NOMO-1 (cell line): ENCODE data around the gene KDM6A.
"Not testable (repeated sequence)": the region's sequence is repeated elsewhere in the genome, so short reads cannot be mapped to it uniquely, and the experiment has no call there.

Source experiments
- DNase-seq, 2 experiments: peaks; one replicate each; lab custom pipeline; 2025; ENCODE audit not compliant: unreplicated experiment in 2 of 2; lab: John Stamatoyannopoulos, UW

KDM6A gene

GRCh38 chrX:45068569-45068968 is 195.6 kb downstream of the KDM6A start:
- no peak for DNase-seq

DNA sequence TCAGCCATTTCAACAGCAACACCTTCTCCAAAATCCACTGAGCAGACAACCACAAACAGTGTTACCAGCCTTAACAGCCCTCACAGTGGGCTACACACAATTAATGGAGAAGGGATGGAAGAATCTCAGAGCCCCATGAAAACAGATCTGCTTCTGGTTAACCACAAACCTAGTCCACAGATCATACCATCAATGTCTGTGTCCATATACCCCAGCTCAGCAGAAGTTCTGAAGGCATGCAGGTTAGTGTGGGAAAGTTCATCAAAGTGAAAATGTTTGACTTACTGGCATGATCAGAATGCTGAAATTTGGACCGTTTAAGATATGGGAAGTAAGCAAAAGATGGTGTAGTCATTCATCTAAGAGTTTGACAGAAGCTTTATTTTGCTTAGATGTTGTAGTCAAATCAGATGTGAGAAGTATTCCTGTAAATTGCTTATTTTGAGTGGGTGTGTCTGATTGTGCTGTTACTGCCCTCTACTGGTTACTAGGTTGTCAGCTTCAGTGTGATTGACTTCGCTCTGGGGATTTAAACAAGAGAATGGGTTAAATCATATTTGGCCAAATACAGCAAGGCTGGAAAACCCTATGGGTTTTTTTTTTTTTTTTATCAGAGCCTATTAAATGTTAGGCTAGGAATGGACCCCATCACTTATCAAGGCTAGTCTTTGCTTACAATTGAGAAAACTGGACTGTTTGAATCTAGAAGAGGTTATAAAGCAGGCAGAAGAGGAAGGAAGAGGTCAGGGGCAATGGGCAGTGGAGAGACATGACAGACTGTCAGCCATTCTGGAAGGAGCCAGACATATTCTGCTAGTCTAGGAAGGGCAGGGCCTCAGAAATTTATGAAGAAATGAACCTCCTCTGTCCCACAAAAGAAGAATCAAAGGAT is 197.4 kb downstream of the KDM6A start:
- peak in 1 of 2 experiments; percentile 49 for DNase-seq

- DNase-seq, result not testable (repeated sequence)
Measured at GRCh38 chrX:45073011-45073410, 200.0 kb downstream of the KDM6A start.

GRCh38 chrX:45077748-45078424 is 204.9 kb downstream of the KDM6A start:
- peak in 1 of 2 experiments; percentile 9 for DNase-seq

DNA sequence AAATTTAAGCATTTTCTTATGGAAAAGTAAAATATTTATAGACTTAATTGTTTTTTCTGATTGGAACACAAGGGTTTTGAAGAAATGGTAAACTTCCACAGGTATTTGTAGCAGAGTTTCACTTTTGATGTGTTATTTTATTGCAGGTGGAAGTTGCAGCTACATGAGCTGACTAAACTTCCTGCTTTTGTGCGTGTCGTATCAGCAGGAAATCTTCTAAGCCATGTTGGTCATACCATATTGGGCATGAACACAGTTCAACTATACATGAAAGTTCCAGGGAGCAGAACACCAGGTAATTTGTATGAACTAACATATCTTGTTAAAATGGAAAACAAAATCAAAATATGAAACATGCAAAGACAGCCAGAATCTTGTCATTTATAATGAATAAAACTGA is 210.3 kb downstream of the KDM6A start:
- peak in 1 of 2 experiments; percentile 11 for DNase-seq

DNA sequence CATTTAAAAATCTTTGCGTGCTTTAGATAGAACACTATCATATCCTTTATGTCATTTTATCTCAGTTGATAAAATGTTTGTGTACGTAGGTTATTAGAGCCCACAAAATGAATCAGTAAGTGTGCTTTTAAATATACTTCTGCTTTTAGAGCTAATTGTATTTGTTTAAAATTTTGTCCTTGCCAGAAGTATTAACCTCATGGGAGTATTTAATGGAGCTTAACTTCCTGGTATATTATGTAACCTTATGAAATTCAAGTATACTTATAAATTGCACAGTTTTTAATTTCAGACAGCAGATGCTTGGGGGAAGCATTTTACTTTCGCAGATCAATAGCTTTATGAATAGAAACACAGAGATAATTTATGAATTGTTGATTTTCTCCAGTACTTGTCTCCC is 237.5 kb downstream of the KDM6A start:
- no peak for DNase-seq

DNA sequence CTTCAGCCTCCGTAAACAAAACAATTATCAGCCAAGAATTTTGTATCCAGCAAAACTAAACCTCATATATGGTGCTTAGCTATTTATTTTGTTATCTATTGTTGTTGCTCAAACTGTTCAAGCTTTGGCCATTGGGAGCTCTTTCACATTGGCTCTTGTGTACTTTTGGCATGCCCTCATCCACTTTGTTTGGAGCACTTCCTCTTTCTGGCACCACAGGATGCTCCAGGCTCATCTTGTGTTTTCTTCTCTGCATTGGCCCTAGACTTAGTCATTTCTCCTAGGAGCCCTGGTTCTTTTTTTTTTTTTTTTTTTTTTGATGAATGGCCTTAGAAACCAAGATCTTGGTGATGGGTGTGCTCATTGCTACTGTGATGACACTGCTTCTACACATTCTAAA is 253.2 kb downstream of the KDM6A start:
- DNase-seq, result peak in 1 of 2 experiments; percentile 13

DNA sequence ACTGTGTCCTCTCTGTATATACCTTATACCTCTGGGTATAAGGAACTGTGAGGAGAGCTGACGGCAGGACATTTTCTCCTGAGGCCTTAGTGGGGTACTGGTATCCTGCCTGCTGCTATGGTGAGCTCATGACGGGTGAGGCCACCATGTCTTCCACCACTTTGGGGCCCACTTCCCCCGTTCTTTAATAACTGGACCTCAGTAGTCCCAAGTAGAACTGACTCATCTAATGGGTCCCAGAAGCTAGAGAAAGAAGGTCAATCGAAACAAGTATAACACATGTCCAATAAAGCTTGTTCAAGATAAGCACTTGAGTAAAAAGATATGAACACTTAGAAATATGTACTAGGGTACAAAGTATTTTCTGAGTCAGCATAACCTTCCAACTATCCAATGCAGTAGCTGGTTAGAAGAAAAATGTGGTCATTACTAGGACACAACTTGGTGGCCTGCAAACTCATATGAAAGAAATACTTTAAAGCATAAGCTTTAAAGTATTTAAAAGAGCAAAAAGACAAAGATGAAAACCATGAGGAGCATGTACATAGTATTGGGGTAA is 256.0 kb downstream of the KDM6A start:
- no peak for DNase-seq

DNA sequence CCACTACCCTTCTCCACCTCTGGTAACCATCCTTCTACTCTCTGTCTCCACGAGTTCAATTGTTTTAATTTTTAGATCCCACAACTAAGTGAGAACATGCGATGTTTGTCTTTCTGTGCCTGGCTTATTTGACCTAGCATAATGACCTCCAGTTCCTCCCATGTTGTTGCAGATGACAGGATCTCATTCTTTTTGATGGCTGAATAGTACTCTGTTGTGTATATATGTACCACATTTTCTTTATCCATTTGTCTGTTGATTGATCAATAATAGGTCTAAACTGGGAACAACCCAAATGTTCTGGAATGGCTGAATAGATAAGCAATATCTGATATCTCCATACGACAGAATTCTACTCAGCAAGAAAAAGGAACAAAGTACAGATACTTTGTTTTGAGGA is 260.5 kb downstream of the KDM6A start:
- DNase-seq, result no peak

- DNase-seq, result no peak
Measured at GRCh38 chrX:45134315-45134731, 261.3 kb downstream of the KDM6A start.

DNA sequence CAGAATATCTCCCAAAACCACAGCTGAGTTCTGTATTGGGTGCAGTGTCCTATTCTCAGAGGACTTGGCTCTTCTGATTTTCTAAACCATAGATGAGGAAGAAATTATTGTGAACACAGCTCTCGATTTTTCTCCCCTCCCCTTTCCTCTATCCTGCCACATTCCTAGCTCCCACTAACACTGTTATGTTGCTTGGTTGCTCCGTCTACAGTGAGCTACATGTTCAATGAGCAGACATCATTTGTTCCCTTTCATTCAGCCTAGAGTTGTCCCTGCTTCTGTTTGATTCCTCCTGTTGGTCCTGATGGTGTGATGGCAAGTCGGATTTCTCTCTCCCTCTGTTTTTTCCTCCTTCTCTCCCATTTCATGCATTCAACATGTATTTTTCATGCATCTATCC is 261.8 kb downstream of the KDM6A start:
- DNase-seq, result no peak

- DNase-seq, result peak in 1 of 2 experiments; percentile 51
Measured at GRCh38 chrX:45135391-45136075, 262.5 kb downstream of the KDM6A start.

- DNase-seq, result peak in 1 of 2 experiments; percentile 70
Measured at GRCh38 chrX:45137531-45137930, 264.5 kb downstream of the KDM6A start.

DNA sequence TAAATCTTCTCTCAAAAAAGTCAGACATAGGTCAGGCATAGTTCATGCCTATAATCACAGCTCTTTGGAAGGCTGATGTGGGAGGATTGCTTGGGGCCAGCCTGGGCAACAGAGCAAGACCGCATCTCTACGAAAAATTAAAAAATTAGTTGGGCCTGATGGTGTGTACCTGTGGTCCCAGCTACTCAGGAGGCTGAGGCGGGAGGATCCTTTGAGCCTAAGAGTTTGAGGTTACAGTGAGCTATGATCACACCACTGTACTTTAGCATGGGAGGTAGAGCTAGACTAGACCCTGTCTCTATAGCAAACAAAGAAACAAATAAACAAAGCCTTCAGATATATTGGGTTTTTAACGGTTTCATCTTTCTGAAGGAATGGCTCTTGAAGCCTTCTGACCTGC is 265.5 kb downstream of the KDM6A start:
- no peak for DNase-seq

- no peak for DNase-seq
Measured at GRCh38 chrX:45140812-45141211, 267.8 kb downstream of the KDM6A start.

GRCh38 chrX:45142185-45142584 is 269.2 kb downstream of the KDM6A start:
- DNase-seq, result no peak

- no peak for DNase-seq
Measured at GRCh38 chrX:45143455-45143854, 270.5 kb downstream of the KDM6A start.

DNA sequence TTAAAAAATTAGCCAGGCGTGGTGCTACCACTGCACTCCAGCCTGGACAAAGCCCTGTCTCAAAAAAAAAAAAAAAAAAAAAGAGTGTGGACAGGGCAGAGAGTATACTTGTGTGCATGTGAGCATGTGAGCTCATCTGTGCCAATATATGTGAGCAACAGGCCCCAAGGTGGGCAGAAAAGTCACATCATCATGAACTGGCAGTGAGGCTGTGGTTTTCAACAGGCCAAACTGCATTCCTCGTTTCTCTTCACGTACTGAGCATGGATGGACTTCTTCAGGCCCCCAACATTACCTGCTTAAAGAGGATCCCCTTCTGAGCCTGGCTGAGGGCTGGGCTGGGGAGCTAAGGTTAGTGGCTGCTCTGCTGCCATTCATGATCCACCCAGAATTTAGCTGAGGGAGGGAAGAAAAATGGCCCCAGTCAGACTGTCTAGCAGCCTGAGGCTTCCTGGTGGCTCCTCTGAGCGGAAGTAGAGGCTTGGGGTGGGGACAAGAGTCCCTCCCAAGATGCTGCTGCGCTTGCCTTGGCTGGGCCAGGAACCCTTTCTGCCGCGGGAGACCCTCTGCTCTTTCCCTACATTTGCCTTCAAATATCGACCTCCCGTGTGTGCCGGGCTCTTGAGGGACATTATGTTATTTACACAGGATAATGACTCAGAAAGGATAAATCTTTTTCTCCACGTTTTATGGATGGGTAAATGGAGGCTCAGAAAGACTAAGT is 272.7 kb downstream of the KDM6A start:
- no peak for DNase-seq

GRCh38 chrX:45150821-45151220 is 277.8 kb downstream of the KDM6A start:
- no peak for DNase-seq

DNA sequence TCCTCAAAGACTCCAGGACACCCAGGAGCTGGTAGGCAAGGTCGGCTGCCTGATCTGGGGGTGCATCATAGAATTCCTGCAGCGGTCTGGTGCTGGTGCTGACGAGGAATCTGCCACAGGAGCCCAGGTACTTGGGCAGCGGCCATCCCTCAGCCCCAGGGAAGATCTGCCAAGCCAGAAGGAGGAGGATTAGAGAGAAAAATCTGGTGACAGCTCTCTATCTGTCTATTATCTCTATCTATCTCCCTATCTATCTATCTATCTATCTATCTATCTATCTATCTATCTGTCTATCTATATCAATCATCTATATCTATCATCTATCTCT is 281.0 kb downstream of the KDM6A start:
- DNase-seq, result no peak

GRCh38 chrX:45154462-45154861 is 281.5 kb downstream of the KDM6A start:
- DNase-seq, result no peak
